ENCODE data around the gene RGS6.

The RGS6 gene

DNA sequence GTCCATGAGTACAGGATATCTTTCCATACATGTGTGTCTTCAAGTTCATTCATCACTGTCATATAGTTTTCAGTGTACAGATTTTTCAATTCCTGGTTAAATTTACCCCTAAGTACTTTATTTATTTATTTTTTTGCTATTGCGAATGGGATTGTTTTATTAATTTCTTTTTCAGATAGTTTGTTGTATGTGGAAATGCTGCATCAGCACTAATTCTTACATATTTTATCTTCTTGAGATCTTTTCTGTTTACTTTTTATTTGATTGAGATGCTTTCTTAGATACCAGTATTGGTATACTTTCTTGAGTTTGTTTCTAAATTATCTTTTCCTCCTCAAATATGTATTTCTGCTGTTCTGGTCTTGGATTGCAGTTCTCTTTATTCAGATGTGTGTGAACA, 148.9 kb downstream of the RGS6 start:
- DNase-seq (ENCODE audit: low read depth in 2 of 2) = no peak

DNA sequence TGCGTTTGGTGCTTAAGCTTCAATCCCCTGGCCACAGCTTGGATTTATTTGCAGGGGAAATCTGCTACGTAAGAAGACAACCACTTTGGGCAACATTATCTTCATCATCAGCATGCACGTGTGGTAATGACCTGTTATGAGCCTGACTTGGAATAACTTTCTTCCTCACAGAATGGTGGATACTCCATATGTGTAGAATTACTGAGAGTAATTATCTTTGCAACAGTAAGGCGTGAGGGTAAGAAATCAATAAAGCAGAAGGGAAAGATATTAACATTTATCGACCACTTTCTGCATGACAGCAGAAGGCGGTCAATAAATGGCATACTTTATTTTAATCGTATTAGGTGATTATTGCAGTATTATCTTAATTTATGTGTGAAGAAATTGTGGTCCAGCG, 152.7 kb downstream of the RGS6 start:
- DNase-seq (ENCODE audit: low read depth in 2 of 2) = no peak

DNA sequence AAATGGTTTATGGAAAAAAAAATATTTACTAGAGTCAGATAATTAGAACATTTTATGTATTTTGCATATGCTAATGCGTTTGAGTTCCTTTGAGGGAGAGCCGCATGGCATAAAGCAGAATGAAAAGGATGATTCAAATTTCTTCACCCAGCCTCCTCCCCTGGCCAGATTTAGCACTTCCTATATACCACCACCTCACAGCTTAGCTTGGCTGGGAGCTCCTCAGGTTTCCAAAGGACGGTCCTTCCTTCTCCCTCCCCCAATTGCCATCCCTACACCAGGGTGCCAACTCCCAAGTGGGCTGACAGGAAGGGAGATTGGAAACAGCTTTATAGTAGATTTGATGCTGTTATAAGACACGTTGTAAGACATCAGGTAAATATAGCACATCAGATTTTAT, 157.4 kb downstream of the RGS6 start:
- DNase-seq (ENCODE audit: low read depth in 2 of 2) = no peak

DNA sequence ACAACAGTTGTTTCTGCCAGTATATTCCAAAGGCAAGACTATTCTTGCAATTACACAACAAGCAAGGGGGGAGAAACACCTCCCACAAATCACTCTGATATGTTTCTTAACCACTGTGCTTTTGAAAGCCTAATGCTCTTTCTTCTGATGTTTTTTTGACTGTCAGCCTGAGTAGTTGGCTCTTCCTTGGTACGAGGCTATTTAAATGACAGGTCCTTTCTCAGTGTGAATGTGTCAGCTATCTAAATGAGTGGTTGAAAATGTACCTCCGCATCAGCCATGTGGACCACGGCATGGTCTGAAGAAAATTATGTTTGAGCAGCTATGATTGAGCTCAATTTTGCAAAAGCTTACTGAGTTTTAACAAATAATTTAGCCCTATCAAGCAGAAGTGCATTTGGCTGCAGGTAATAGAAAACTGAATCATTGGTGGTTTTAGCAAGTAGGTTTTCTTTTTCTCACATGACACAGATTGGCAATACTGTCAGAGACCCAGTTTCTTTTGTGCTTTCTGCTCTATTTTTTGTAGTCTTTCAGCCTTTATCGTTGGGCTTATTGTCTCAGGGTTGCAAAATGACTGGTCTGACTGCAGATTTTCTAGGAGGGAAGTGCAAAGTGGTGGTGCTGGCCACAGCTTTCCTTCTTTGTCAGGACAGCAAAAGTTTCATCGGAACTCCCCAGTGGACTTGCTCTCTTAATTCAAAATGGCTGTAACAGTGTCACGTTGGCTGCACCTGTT, 162.8 kb downstream of the RGS6 start:
- no peak for DNase-seq (ENCODE audit: low read depth in 2 of 2)

DNA sequence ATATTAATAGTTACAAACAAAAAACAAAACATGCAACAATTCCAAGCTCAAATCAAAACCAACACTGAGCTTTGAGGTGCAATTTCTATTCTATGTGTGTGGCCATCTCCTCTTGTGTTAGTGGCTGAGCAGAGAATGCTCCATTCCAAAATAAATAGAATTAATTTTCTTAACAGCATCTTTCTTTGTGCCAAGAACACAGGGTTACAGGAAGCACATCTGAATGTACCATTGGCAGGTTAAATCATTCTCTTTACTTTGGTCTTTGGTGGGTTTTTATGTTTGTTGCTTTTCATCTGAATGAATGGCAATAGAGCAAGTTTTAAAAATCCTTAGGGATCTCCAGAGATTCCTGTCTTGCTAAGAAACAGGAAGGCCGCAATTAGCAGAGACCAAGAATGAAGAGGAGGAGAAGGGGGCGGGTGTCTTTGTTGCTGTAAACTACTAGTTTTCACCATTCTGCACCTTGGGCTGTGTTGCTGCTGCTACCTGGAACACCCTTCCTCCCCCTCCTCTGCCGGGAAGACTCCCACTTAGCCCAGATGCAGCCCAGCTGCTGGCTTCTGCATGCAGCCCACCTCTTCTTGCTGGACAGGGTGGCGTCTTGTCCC, 165.0 kb downstream of the RGS6 start:
- no peak for DNase-seq (ENCODE audit: low read depth in 2 of 2)

DNA sequence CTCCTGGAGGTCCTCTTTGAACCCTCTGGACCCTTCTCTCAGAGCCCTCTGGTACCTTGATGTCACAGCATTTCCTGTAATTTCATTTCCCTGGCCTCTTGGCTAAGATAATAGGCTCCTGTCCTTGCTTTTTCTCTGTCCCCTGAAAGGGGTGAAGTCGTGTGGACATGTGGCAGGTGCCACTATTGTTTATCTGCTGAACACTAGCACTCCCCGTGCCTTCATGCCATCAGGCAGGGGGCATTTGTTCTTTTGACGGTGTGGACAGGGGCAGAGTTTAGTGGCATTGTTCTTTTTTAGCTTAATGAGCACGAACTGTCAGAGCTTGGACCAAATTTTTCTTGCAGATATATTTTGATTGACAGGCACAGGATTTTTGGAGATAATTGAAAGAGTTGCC, 166.0 kb downstream of the RGS6 start:
- no peak for DNase-seq (ENCODE audit: low read depth in 2 of 2)

DNA sequence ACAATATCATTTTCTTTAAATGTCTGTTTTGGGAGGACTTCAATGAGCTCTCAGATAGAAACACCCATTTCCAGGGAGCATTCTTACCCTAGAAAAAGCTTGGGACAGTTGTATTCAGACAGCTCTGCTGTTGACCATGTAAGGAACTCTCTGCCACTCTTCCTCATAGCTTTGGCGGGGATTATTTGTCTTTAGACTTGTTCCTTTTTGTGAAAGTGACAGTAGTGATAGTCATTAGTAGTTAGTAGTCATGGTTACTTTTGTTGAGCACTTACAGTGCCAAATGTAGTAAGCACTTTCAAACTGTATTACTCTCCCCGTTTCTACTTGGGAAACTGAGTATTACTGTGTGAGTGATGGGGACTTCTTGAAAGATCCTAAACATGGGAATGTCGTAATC, 167.3 kb downstream of the RGS6 start:
- DNase-seq (ENCODE audit: low read depth in 2 of 2) = no peak

DNA sequence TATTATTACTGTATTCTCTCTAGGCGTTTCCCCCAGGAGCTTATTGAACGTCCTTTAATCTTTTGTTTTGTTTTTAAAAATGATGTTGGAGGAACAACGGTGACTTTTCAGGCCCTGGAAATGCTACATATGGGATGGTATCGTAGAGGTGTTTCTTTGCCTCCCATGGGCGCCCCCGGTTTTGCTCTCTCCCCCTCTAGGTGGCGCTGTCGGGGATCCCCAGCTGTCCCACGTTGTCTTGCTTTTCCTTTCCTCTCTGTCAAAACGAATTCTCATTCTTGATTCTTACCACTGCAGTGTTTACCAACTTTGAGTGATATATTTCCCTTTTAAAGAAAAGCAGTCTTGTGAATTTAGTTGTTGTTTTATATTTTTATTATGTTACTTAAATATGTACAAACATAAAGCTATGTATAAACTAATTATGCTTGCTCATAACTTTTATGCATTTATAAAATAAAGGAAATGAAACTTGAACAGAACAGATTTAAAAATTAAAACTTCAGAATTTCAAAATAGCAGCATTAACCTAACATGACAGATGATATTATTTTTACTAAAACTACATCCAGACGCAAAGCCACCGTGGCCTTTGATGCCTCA, 171.9 kb downstream of the RGS6 start:
- DNase-seq (ENCODE audit: low read depth in 2 of 2) = peak; percentile 11 to 43

DNA sequence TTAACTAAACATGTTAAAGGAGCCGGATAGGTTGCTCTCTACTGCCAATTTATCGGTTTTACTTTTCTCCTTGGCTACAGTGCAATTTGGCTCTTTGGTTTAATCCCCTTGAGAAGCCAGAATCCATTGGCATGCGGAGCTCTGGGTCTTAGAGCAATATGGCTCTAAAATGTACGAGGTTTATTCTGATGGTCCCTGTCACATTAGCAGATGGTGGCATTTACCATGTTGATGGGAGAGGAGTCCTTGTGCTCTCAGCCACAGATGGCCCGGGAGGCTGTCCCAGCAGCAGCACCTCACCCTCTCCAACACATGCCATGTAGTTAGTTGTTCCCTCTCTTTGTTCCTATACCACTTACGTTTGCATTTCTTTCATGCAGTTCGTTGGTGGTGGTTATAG, 179.7 kb downstream of the RGS6 start:
- no peak for DNase-seq (ENCODE audit: low read depth in 2 of 2)

DNA sequence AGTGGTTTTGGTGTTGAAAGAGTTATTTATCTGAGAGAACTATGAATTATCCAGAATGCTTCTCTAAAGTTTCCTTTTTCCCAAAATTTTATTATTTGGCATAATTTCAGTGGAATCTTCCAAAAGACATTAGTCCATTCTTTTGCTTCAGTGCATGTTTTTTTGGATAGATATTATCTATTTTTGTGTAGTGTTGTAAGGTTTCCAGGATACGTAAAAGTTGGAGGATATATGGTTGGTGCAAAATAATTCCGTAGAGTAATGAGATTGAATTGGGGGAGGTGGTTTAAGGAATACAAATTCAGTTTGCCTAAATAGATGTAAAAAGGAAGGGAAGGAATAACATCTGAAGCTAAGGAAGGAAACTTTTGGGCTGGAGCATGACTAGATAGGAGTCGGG, 186.6 kb downstream of the RGS6 start:
- no peak for DNase-seq (ENCODE audit: low read depth in 2 of 2)

DNA sequence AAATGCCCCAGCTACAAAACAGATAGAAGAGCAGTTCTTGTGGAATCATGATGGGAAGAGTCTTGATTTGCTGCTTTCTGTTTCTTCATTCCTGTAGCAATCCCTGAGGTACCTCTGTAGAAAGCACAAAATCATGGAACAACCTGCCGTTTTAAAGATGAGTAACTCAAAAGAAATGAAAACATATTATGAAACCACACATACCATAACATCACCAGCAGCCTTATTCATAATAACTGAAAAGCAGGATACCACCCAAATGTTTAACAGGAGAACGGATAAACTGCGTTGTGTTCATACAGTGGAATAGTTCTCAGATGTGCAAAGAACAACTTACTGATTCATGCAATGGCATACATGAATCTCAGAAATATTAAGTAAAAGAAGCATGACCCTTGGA, 188.1 kb downstream of the RGS6 start:
- no peak for DNase-seq (ENCODE audit: low read depth in 2 of 2)

DNA sequence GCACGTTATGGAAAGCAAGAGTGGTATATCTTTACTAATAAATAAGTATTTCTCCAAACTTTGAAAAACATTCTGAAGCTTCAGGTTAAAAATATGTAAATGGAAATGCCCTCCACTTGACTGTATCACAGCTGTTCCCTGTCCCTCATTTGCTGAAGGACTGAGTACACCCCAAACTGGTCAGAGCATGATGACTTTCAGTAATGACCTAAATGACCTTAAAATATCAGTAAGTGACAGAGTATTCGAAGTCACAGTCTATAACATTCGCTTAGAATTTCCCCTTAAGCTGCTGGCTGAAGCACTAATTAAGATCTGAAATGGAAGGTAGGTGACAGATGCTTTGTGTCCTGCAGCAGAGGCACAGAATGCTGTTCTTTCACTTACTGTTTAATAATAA, 191.5 kb downstream of the RGS6 start:
- no peak for DNase-seq (ENCODE audit: low read depth in 2 of 2)

DNA sequence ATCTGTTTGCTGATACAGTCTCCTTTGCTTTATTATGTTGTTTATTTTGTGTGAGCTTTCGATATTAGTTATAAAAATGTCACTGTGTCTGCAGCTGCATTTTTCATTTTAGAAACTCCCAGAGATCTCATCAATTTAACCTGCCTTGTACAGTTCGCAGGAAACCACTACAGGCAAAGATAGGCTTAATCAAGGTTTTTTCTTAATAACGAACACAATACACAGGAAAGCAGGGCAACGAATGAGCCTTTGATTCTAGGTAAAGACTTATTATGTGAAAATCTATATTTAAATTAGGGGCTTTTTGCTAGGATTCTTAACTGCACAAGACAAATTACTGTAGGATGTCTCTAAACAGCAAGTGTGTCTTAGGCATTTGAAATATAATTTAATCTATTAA, 191.9 kb downstream of the RGS6 start:
- DNase-seq (ENCODE audit: low read depth in 2 of 2) = no peak

DNA sequence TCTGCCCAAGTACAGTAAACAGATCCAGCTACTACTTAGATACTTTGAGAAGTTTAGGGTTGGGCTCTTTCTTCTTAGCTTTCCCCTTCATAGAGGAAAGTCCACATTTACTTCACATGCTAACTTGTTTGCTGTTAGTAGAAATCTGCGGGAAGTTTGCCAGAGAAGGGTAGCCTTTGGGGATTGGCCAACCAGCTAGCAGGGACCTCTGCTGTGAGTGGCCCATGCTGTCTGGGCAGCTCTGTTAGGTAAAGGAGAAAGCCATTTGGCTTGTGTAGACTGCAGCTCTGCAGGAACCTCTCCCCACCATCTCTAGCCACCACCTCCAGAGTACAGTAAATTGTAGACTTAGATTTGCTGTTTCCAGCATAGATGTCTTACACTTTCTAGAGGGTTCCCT, 193.9 kb downstream of the RGS6 start:
- DNase-seq (ENCODE audit: low read depth in 2 of 2) = no peak

DNA sequence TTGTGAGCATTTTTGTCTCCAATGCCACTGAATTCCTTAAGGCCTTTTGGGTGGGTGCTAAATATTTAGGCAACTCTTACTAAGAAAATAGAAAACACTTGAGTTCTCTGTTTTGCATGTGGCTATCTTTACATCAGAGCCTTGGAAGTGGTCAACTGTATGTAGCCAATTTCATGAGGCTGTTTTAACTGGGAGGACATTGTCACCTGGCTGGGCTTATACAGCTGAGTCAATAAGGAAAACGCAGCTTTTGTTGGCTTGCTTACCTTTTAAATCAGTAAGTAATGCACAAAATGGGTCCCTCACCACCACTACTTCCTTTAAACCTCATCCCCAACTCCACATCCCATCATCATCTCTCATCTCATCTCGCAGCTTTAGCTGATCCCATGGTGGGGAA, 194.3 kb downstream of the RGS6 start:
- DNase-seq (ENCODE audit: low read depth in 2 of 2) = no peak

DNA sequence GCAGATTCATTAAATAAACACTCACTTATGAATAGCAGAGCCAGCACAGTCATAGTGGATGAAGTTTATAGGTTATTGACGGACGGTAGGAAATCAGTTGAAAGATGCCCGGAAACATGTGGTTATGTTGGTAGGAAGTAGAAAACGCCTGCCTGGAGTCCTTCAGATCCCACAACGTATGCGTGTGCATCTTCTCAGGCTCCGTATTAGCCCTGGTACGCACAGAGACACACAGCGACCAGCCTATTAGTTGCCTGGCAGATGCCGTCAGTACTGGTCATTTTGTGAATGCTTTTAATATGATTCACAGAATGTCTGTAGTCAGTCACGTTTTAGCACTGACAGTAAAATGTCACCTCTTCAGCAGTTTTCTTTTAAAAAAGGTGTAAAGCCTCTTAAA, 196.4 kb downstream of the RGS6 start:
- DNase-seq (ENCODE audit: low read depth in 2 of 2) = no peak

DNA sequence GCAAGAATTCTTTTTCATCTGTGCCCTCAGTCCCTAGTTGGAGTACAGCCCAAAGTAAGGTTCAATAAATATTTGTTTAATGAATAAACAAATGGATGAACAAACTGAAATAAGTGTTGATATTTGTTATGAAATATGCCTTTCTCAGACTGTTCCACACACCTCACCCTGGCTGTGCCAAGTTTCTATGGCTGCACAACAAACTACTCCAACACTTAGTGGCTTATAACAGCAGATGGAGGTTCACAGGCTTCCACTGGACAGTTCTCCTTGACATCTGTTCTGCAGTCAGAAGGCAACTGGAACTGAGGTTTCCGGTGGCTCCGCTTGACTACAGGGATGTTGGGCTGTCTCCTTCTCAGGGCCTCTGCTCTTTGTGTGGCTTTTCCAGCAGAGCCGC, 197.1 kb downstream of the RGS6 start:
- DNase-seq (ENCODE audit: low read depth in 2 of 2) = no peak

DNA sequence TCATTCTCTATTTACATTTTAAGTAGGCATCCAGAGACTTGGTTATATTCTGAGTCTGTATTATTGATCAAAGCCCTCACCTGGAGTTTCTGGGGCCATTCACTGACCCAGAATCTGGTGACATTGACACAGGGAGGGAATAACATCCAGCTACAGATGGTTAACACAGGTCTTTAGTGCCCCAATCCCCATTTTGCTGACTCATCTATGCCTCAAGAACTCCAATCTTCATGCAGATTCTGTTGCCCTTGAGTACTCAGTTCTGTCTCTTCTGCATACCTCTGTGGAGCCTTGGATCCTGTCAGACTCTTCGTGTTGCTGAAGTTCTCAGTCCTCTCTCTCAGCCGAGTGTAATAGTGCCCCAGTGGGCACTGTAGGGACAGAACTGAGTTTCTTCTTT, 208.9 kb downstream of the RGS6 start:
- no peak for DNase-seq (ENCODE audit: low read depth in 2 of 2)

DNA sequence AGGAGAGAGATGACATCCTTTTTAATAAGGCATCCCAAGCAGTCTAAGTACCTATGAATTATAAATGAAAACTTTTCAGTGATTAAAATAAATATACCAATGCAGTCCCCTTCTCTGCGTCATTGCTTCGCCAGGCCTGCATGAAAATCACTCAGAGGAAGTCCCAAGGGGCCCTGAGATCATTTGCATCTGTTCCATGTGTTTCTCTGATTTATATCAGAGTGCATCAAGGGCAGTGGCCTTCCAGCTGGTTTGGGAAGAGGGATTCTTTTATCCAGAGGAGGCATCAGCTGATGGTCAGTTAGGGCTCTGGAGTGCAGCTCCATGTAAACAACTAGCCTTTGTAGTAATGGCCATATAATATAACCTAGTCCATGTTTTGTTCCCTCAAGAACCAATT, 210.1 kb downstream of the RGS6 start:
- DNase-seq (ENCODE audit: low read depth in 2 of 2) = no peak

DNA sequence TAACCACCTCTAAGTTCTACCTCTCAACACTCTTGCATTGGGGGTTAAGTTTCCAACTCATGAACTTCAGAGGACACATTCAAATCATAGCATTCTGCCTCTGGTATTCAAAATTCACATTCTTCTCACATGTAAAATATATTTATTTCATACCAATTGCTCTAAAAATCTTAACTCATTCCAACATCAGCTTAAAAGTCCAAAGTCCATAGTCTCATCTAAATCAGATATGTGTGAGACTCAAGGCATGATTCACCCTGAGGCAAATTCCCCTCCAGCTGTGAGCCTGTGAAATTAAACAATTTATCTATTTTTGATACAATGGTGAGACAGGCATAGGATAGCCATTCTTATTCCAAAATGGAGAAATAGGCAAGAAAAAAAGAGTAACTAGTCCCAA, 214.0 kb downstream of the RGS6 start:
- no peak for DNase-seq (ENCODE audit: low read depth in 2 of 2)

DNA sequence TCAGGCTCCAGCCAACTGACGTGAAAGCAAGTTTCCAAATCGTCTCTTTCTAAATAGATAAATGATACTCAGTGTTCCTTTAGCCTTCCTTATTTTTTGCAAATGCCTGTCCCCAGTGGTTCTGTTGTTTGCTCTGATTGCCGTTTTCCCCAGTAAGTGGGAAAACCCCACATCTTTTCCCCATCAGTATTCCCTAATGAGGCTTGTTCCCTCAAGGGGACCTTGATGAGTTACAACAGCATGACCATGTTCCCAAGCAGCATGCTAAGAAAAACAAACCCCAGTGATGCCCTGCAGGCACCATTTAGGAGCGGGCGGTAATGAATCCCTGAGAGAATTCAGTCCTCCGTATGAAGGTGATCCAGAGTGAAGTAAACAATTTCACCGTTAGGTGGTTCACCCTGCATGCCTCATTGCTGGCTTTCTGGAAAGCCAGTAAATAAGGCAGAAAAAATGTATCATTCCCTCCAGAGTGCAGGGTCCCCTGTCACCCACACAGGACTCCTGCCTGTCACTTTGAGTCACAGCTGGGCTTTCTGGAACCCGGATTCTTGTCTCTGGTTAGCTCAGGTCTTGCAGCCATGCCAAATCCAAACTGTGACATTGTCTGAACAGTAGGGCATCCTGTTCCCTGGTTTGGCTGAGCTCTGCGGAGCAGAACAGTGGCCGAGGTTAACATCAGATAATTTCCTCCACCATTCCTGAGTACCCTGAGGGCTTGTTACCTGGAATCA, 222.6 kb downstream of the RGS6 start:
- DNase-seq (ENCODE audit: low read depth in 2 of 2) = no peak

DNA sequence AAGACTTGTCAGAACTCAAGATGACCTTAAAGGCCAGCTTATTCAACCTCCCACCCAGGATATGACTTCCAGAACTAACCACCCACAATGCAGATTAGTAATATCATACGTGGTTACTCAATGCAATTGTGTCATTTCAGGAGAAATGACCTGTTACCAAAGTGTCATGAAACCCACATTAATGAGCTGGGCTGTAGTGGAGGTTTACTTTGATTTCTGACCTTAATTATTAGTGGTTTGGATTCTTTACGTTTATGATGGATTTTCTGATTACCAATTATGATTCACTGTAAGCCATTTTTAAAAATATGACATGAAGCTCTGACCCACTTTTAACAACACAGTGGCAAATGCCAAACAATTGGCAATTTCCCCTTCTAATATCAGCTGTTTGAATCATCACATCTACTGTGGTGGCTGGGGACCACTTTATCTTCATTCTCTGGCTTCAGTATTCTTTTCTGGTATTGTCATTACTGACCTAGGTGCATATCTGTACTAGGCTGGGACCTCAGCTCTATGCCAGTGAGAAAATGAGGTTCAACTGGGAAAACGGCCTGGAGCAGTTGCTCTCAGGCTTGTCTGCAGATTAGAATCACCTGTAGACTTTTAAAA, 223.3 kb downstream of the RGS6 start:
- DNase-seq (ENCODE audit: low read depth in 2 of 2) = no peak

Measured in stimulated activated CD8-positive, alpha-beta memory T cell treated with anti-CD3 and anti-CD28 coated beads, Interleukin-2, amount 100 ng/mL, for 48 hours (primary cell).